ENCODE data around the gene ADAMTS3. TPM values are rescaled to one million over a fixed set of nuclear protein-coding genes. Genes with fewer than 3 reads are reported as not detected.

ADAMTS3 gene
- polyA plus RNA-seq, 1 donor from 2014 or later, result 0.20 TPM

DNA sequence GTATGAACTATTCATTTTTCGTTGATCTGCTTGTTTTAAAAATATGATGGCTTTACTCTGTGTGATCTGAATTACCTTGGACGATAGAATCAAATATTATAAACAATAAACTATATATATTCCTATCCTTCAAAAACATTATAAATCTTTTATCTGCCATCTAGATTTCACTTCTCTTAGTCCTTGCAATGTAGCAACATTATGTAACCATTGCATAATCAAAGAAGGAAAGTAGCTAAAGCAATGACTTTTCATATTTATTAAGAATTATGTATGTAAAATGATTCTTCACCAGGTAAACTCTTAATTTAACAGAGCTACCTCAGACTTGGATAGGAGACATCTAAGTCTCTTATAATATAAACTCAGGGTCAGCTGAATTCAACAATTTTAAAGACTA, 210.5 kb downstream of the ADAMTS3 start:
- H3K4me2 ChIP-seq (ENCODE audit: low read length), result no peak overlapping the region
- H3K9ac ChIP-seq (ENCODE audit: low read length), result no peak overlapping the region
- H3K9me2 ChIP-seq (ENCODE audit: insufficient read depth, low read length), result no peaks in the 10 kb centered on the region
- H3F3A ChIP-seq (ENCODE audit: insufficient read depth, low read length, poor library complexity, severe bottlenecking), result no peaks in the 10 kb centered on the region
- TF ChIP-seq CTCF (IDR thresholded peaks at IDR 0.05; ENCODE audit: poor library complexity, severe bottlenecking) (no peak), POLR2AphosphoS5 (IDR thresholded peaks at IDR 0.05) (no peak), EZH2 (IDR thresholded peaks at IDR 0.05; ENCODE audit: borderline replicate concordance, insufficient read depth, low read length, poor library complexity, severe bottlenecking) (no peak), TAF1 (IDR thresholded peaks at IDR 0.05; ENCODE audit: low read depth) (no peak)
- no peak overlapping the region for H2AFZ ChIP-seq (ENCODE audit: low read depth, low read length)
- no peaks in the 10 kb centered on the region for H3K27me3 ChIP-seq (ENCODE audit: insufficient read depth, low read depth, low read length)
- no peak overlapping the region for H3K4me3 ChIP-seq (ENCODE audit: low read length)
- no peaks in the 10 kb centered on the region for H3K79me2 ChIP-seq (replicated peaks; ENCODE audit: insufficient read depth, low read length)
- H3K9me3 ChIP-seq (ENCODE audit: low read length), result no peaks in the 10 kb centered on the region
- H3K27ac ChIP-seq (ENCODE audit: low read length), result no peak overlapping the region
- no peaks in the 10 kb centered on the region for H3K36me3 ChIP-seq (ENCODE audit: insufficient read depth, low read length)
- no peaks in the 10 kb centered on the region for H4K20me1 ChIP-seq (ENCODE audit: insufficient read depth)

GRCh38 chr4:72357908-72358307, 211.1 kb downstream of the ADAMTS3 start:
- no peaks in the 10 kb centered on the region for H3K79me2 ChIP-seq (replicated peaks; ENCODE audit: insufficient read depth, low read length)
- H3K9me2 ChIP-seq (ENCODE audit: insufficient read depth, low read length), result no peaks in the 10 kb centered on the region
- H3K9ac ChIP-seq (ENCODE audit: low read length), result no peak overlapping the region
- H3K9me3 ChIP-seq (ENCODE audit: low read length), result no peaks in the 10 kb centered on the region
- no peak overlapping the region for H3K4me3 ChIP-seq (ENCODE audit: low read length)
- no peaks in the 10 kb centered on the region for H4K20me1 ChIP-seq (ENCODE audit: insufficient read depth)
- no peak for TF ChIP-seq MXI1 (conservative IDR thresholded peaks at IDR 0.05; ENCODE audit: poor library complexity, severe bottlenecking)
- no peak for TF ChIP-seq EZH2 (IDR thresholded peaks at IDR 0.05; ENCODE audit: borderline replicate concordance, insufficient read depth, low read length, poor library complexity, severe bottlenecking)
- H2AFZ ChIP-seq (ENCODE audit: low read depth, low read length), result no peak overlapping the region
- no peak overlapping the region for H3K4me2 ChIP-seq (ENCODE audit: low read length)
- no peaks in the 10 kb centered on the region for H3K36me3 ChIP-seq (ENCODE audit: insufficient read depth, low read length)
- no peaks in the 10 kb centered on the region for H3K27me3 ChIP-seq (ENCODE audit: insufficient read depth, low read depth, low read length)
- H3F3A ChIP-seq (ENCODE audit: insufficient read depth, low read length, poor library complexity, severe bottlenecking), result no peaks in the 10 kb centered on the region
- no peak overlapping the region for H3K27ac ChIP-seq (ENCODE audit: low read length)

- H3K9me2 ChIP-seq (ENCODE audit: insufficient read depth, low read length), result no peaks in the 10 kb centered on the region
- no peak for TF ChIP-seq TAF1 (IDR thresholded peaks at IDR 0.05; ENCODE audit: low read depth)
- H3K4me2 ChIP-seq (ENCODE audit: low read length), result no peak overlapping the region
- no peaks in the 10 kb centered on the region for H4K20me1 ChIP-seq (ENCODE audit: insufficient read depth)
- H3K27ac ChIP-seq (ENCODE audit: low read length), result no peak overlapping the region
- H3K27me3 ChIP-seq (ENCODE audit: insufficient read depth, low read depth, low read length), result no peaks in the 10 kb centered on the region
- H3K9ac ChIP-seq (ENCODE audit: low read length), result no peak overlapping the region
- no peak overlapping the region for H2AFZ ChIP-seq (ENCODE audit: low read depth, low read length)
- no peak overlapping the region for H3K4me3 ChIP-seq (ENCODE audit: low read length)
- H3K79me2 ChIP-seq (replicated peaks; ENCODE audit: insufficient read depth, low read length), result no peaks in the 10 kb centered on the region
- no peaks in the 10 kb centered on the region for H3K36me3 ChIP-seq (ENCODE audit: insufficient read depth, low read length)
- H3K9me3 ChIP-seq (ENCODE audit: low read length), result no peaks in the 10 kb centered on the region
- no peaks in the 10 kb centered on the region for H3F3A ChIP-seq (ENCODE audit: insufficient read depth, low read length, poor library complexity, severe bottlenecking)
These were observed 216.3 kb downstream of the ADAMTS3 start for GRCh38 chr4:72352711-72353110.

DNA sequence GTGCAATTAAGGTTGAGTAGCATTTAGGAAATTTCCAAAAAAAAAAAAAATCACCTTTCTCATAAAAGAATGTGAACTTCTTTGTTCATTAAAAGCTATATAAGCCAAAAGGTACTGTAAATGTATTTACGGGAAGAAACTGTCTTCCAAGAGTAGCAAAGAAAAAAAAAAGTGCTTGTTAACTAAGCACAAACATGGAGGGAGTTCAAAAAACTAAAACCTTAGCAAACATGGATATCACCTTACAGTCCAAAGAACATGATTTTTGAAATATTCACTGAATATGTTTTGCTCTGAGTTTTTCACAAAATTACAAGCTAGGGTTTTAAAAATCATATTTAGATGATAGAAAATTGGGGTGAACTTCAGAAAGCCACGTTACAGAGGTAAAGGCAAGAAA, 217.5 kb downstream of the ADAMTS3 start:
- Histone ChIP-seq H3K9me2 (ENCODE audit: insufficient read depth, low read length) (no peaks in the 10 kb centered on the region), H3F3A (ENCODE audit: insufficient read depth, low read length, poor library complexity, severe bottlenecking) (no peaks in the 10 kb centered on the region), H3K27me3 (ENCODE audit: insufficient read depth, low read depth, low read length) (no peaks in the 10 kb centered on the region), H2AFZ (ENCODE audit: low read depth, low read length) (no peak overlapping the region), H4K20me1 (ENCODE audit: insufficient read depth) (no peaks in the 10 kb centered on the region), H3K36me3 (ENCODE audit: insufficient read depth, low read length) (no peaks in the 10 kb centered on the region), H3K9me3 (ENCODE audit: low read length) (no peaks in the 10 kb centered on the region), H3K9ac (ENCODE audit: low read length) (no peak overlapping the region), H3K4me3 (ENCODE audit: low read length) (no peak overlapping the region), H3K79me2 (replicated peaks; ENCODE audit: insufficient read depth, low read length) (no peaks in the 10 kb centered on the region), H3K4me2 (ENCODE audit: low read length) (no peak overlapping the region), H3K27ac (ENCODE audit: low read length) (no peak overlapping the region)
- TF ChIP-seq EP300 (conservative IDR thresholded peaks at IDR 0.05; ENCODE audit: poor library complexity, severe bottlenecking), result no peak
- TF ChIP-seq, protein P1, sequence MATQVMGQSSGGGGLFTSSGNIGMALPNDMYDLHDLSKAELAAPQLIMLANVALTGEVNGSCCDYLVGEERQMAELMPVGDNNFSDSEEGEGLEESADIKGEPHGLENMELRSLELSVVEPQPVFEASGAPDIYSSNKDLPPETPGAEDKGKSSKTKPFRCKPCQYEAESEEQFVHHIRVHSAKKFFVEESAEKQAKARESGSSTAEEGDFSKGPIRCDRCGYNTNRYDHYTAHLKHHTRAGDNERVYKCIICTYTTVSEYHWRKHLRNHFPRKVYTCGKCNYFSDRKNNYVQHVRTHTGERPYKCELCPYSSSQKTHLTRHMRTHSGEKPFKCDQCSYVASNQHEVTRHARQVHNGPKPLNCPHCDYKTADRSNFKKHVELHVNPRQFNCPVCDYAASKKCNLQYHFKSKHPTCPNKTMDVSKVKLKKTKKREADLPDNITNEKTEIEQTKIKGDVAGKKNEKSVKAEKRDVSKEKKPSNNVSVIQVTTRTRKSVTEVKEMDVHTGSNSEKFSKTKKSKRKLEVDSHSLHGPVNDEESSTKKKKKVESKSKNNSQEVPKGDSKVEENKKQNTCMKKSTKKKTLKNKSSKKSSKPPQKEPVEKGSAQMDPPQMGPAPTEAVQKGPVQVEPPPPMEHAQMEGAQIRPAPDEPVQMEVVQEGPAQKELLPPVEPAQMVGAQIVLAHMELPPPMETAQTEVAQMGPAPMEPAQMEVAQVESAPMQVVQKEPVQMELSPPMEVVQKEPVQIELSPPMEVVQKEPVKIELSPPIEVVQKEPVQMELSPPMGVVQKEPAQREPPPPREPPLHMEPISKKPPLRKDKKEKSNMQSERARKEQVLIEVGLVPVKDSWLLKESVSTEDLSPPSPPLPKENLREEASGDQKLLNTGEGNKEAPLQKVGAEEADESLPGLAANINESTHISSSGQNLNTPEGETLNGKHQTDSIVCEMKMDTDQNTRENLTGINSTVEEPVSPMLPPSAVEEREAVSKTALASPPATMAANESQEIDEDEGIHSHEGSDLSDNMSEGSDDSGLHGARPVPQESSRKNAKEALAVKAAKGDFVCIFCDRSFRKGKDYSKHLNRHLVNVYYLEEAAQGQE (IDR thresholded peaks at IDR 0.05; ENCODE audit: borderline replicate concordance), result no peak
- TF ChIP-seq POLR2AphosphoS5 (IDR thresholded peaks at IDR 0.05), result no peak
- no peak for TF ChIP-seq EZH2 (IDR thresholded peaks at IDR 0.05; ENCODE audit: borderline replicate concordance, insufficient read depth, low read length, poor library complexity, severe bottlenecking)
- no peak for TF ChIP-seq SMC3 (conservative IDR thresholded peaks at IDR 0.05; ENCODE audit: poor library complexity)
- TF ChIP-seq TAF1 (IDR thresholded peaks at IDR 0.05; ENCODE audit: low read depth), result no peak
- no peak for TF ChIP-seq MXI1 (conservative IDR thresholded peaks at IDR 0.05; ENCODE audit: poor library complexity, severe bottlenecking)
- no peak for TF ChIP-seq RAD21 (conservative IDR thresholded peaks at IDR 0.05)
- TF ChIP-seq CTCF (IDR thresholded peaks at IDR 0.05; ENCODE audit: poor library complexity, severe bottlenecking), result no peak
